ENCODE results near the gene PDE5A. TPM values are rescaled to one million over a fixed set of nuclear protein-coding genes. Genes with fewer than 3 reads are reported as not detected.
"Not testable (repeated sequence)": the region's sequence is repeated elsewhere in the genome, so short reads cannot be mapped to it uniquely, and the experiment has no call there.

PDE5A gene
- total and polyA plus RNA-seq, 8 donors: 26.7 to 78.2 (median 65.2) TPM

DNA sequence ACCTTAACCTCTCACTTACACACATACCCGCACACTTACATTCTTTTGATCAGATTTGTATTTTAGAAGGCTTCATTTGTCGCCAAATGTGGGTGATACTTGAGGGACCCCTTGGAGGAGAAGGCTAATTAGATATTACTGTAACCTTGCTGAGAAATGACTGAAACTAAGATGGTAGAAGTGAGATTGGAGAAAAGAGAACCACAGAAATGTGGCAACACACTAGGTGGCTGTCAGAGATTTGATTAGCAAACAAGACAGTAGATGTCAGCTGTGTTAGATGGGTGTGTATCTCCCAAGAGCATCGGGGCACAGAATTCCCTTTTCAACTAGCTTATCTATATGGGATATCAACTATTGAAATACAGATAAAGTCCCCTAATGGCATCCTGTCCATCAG is 157.3 kb downstream of the PDE5A start:
- intact Hi-C loops (cut with DNase I): no loop called here
- H3K27me3 ChIP-seq: no peaks in the 10 kb centered on the region
- TF ChIP-seq, protein P1, sequence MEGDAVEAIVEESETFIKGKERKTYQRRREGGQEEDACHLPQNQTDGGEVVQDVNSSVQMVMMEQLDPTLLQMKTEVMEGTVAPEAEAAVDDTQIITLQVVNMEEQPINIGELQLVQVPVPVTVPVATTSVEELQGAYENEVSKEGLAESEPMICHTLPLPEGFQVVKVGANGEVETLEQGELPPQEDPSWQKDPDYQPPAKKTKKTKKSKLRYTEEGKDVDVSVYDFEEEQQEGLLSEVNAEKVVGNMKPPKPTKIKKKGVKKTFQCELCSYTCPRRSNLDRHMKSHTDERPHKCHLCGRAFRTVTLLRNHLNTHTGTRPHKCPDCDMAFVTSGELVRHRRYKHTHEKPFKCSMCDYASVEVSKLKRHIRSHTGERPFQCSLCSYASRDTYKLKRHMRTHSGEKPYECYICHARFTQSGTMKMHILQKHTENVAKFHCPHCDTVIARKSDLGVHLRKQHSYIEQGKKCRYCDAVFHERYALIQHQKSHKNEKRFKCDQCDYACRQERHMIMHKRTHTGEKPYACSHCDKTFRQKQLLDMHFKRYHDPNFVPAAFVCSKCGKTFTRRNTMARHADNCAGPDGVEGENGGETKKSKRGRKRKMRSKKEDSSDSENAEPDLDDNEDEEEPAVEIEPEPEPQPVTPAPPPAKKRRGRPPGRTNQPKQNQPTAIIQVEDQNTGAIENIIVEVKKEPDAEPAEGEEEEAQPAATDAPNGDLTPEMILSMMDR (IDR thresholded peaks at IDR 0.05): no peak
- ATAC-seq (no peak), DNase-seq (no peak)
- H3K4me3 ChIP-seq: no peak overlapping the region
- peaks cover 0 to 16% of the 10 kb centered on the region in 2 donors for H3K36me3 ChIP-seq
- no peaks in the 10 kb centered on the region for H3K4me1 ChIP-seq
- no peaks in the 10 kb centered on the region for H3K9me3 ChIP-seq
- no peak overlapping the region for H3K27ac ChIP-seq

DNA sequence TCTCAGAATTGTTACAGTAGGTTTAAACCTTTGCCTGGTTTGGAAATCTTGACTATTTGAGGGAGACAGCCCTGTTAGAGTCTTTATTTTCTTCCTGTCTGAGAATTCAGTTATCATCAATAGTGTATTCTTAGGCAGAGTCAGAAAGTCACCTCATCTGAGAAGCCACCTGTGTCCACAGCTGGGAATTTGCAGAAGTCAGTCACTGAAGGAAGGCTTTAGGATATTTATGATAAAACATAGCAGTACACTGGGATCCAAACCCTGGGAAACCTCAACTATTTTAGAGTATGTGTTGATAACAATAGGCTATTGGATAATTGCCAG is 157.9 kb downstream of the PDE5A start:
- not testable (repeated sequence) for ATAC-seq, H3K27me3 ChIP-seq

DNA sequence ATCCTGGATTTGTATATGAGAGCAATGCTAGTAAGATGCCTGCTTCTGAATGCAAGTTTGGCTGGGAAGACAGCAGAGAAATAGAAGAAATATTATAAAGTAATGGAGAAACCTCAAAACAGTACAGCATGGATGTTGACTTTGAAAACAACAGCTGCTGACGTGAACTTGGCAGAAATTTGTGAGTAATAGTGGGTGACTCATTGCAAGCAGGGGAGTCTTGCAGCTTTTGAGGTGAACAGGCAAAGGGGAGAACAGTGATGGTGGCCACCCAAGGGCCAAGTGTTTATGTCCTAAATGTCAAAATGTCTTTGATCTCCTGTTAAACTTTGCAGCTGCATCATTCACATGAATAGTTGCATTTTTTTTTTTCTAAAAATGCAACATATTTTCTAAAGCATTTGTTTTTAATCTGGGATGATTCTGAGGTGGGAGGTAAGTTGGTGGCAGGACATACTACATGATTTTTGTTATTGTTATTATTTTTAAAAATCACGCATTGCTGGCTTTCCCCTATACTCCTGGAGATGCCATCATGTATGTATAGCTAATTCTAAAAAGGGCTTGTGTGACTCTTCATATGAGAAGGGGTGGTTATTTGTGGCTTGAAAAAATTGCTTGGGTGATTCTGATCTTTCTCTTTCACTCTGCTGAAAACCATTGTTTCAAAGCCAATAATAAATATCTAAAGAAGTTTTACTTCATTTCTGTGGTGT is 158.4 kb downstream of the PDE5A start:
- ATAC-seq: peak; percentile 31

More for the DNA sequence above, 157.9 kb downstream of the PDE5A start:
- intact Hi-C loops (cut with DNase I); H3K4me1 ChIP-seq; DNase-seq; H3K27ac ChIP-seq; H3K9me3 ChIP-seq; H3K4me3 ChIP-seq: not testable (repeated sequence)
- H3K36me3 ChIP-seq: peaks cover 0 to 11% of the 10 kb centered on the region in 2 donors

DNA sequence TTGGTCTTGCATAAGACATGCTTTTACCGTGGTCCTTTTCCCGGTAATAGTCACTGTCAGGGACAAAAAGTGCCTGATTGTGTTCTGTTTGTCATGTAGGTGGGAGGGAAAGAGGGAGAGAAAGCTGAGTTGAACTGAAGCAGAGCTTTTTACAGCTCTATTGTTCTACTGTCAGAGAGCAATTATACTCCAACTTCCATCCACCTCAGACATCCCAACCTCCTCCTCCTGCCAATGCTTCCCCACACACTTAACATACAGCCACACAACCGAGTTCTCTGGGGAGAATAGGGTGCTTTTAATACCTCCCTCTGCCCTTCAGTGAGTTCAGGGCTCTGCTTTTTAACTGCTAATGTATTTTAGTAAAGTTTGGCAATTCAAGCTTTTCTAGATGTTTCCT is 159.6 kb downstream of the PDE5A start:
- H3K4me1 ChIP-seq; intact Hi-C loops (cut with DNase I); H3K4me3 ChIP-seq; ATAC-seq; DNase-seq; H3K27me3 ChIP-seq; H3K27ac ChIP-seq; H3K9me3 ChIP-seq: not testable (repeated sequence)
- peaks cover 0 to 15% of the 10 kb centered on the region in 2 donors for H3K36me3 ChIP-seq

More for the DNA sequence above, 158.4 kb downstream of the PDE5A start:
- H3K4me1 ChIP-seq; intact Hi-C loops (cut with DNase I); H3K9me3 ChIP-seq; H3K27me3 ChIP-seq; H3K4me3 ChIP-seq; DNase-seq; H3K27ac ChIP-seq: not testable (repeated sequence)
- H3K36me3 ChIP-seq: peaks cover 0 to 11% of the 10 kb centered on the region in 2 donors

DNA sequence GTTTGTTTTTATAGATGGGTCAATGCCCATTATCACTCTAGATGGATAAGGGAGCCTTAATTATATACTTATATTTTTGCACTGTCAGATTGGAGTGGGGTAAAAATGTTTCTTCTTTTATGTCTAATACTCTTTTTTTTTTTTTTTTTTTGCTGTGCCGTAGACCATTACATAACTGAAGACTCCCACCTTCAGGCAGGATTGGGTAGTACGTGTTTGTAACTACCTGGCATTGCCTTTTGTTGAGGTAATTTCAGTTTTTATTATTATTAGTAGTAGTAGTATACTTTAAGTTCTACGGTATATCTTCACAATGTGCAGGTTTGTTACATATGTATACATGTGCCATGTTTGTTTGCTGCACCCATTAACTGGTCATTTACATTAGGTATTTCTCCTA is 165.9 kb downstream of the PDE5A start:
- ATAC-seq; H3K27me3 ChIP-seq; H3K4me3 ChIP-seq; H3K9me3 ChIP-seq; H3K27ac ChIP-seq; intact Hi-C loops (cut with DNase I); H3K4me1 ChIP-seq: not testable (repeated sequence)
- peaks cover 0 to 22% of the 10 kb centered on the region in 2 donors for H3K36me3 ChIP-seq
- DNase-seq: peak in 1 of 4 donors; percentile 1

DNA sequence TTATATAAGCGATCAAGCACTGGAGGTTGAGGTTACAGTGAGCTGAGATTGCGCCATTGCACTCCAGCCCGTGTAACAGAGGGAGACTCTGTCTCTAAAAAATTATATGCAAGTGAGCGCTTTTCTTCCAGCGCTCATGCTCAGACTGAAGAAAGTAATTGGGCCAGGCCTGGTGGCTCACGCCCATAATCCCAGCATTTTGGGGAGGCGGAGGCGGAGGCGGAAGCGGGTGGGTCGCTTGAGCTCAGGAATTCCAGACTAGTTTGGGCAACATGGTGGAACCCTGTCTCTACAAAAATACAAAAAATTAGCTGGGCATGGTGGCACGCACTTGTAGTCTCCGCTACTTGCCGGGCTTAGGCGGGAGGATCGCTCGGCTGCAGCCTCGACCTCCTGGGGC is 172.9 kb downstream of the PDE5A start:
- Histone ChIP-seq H3K27ac (peak overlapping the region in 1 of 2 donors; percentile 92), H3K4me3 (peak overlapping the region in 1 of 2 donors; percentile 65)
- DNase-seq: peak in 3 of 4 donors; percentile 10 to 64 (median 36)
- ATAC-seq; intact Hi-C loops (cut with DNase I); H3K9me3 ChIP-seq; H3K36me3 ChIP-seq; H3K27me3 ChIP-seq; H3K4me1 ChIP-seq: not testable (repeated sequence)

DNA sequence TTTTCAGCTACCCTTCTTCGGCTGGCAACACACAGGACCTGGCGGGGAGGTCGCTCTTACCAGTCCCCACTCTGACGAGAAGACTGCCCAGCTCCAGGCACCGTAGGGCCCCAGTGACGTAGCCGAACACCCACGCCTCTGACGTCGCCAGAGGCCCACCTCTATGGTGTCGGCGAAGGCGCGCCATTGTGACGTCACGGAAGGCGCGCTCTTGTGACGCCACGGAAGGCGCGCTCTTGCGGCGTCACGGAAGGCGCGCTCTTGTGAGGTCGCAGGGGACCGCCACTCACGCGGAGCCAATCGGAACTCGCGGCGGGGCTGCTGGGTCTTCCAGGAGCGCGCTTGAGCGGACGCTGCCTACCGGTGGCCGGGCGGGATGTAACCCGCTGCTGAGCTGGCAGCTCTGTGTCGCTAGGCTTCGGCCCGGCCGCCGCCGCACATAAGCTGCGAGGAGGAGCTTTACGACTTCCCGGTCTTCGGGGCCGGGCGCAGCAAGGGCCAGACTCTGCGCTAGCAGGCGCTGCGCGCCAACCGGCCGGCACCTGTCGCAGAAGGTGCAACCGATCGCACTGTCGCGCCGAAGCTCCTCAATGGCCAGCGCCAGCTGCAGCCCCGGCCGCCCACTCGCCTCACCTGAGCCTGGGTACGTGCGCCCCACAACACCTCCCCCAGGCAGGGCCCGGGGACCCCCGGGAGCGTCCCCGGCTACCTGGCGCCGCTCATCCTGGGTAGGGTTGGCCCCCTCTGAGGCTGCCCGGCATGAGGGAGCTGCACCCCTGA is 173.9 kb downstream of the PDE5A start:
- peak overlapping the region; percentile 44 to 65 for H3K4me3 ChIP-seq
- DNase-seq: peak; percentile 94 to 97 (median 96)
- H3K27ac ChIP-seq: peak overlapping the region; percentile 80 to 92
- H3K27me3 ChIP-seq; intact Hi-C loops (cut with DNase I); H3K9me3 ChIP-seq; H3K36me3 ChIP-seq; H3K4me1 ChIP-seq: not testable (repeated sequence)
- ATAC-seq: peak; percentile 100
- TF ChIP-seq, protein P1 (IDR thresholded peaks at IDR 0.05): peak in 1 of 2 donors; percentile 11

DNA sequence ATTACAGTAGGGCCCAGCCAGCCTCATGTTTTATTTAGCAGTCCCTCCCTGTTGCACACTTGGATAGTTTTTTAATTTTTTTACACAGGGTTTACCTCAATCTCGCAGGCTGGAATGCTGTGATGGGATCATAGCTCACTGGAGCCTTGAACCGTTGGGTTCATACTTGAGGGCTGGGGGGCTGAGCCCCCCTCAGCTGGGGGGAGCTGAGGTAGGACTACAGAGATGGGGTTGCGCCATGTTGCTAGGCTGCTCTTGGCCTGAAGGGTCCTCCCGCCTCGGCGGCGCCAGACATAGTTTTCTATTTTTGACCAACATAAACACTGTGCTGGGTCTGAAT is 174.5 kb downstream of the PDE5A start:
- H3K36me3 ChIP-seq; DNase-seq; intact Hi-C loops (cut with DNase I): not testable (repeated sequence)

DNA sequence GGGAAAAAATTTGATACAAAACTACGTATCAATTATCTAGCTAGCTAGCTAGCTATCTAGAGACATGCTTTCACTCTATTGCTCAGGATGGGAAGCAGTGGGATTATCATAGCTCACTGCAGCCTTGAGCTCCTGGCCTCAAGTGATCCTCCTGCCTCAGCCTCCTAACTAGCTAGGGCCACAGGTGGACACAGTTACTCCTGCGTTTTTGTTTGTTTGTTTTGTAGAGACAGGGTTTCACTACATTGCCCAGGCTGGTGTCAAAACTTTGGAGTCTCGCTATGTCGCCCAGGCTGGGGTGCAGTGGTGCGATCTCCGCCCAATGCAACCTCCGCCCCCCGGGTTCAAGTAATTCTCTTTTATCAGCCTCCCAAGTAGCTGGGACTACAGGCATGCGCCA is 175.3 kb downstream of the PDE5A start:
- H3K36me3 ChIP-seq; H3K27me3 ChIP-seq; intact Hi-C loops (cut with DNase I); H3K4me1 ChIP-seq; H3K4me3 ChIP-seq; H3K9me3 ChIP-seq; DNase-seq; ATAC-seq; H3K27ac ChIP-seq: not testable (repeated sequence)

More for the DNA sequence above, 174.5 kb downstream of the PDE5A start:
- Histone ChIP-seq H3K27ac (peak overlapping the region; percentile 80 to 92), H3K4me3 (peak overlapping the region; percentile 44 to 65)
- not testable (repeated sequence) for H3K9me3 ChIP-seq, H3K4me1 ChIP-seq, H3K27me3 ChIP-seq
- ATAC-seq: peak; percentile 31

DNA sequence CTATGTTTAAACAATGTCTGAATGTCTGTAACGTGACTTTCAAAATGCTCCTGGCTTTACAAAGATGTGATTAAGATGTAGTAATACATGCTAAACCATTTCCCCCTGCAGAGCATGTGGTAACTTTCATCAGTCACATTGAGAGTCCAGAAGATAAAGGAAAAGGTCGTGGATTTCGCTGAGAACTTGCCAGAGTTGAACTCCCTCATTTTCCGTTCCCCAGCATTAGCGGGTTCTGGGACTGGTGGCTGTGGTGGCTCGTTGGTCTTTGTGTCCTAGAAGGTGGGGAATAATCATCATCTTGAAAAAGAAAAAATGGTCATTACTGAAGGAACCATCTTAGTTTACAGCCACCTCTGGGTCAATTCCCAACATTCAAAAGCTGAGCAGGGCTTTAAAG is 178.8 kb downstream of the PDE5A start:
- DNase-seq: peak in 2 of 4 donors; percentile 25 to 45
- H3K4me1 ChIP-seq; H3K4me3 ChIP-seq; H3K9me3 ChIP-seq; H3K27ac ChIP-seq; H3K36me3 ChIP-seq; ATAC-seq; H3K27me3 ChIP-seq; intact Hi-C loops (cut with DNase I): not testable (repeated sequence)

Measured in left lung (tissue), 10 donors.